Right ventricle myocardium superior (tissue), 1 donor: ENCODE results near the gene CACNA1C. TPM values are rescaled to one million over a fixed set of nuclear protein-coding genes. Genes with fewer than 3 reads are reported as not detected.
A peak's percentile ranks its signal among the peaks of the same experiment; 100 is the strongest.

ENCODE experiments used
- ATAC-seq: fragments of 200-7000 bp; cut with Tn5 transposase; one replicate; pipeline ENCODE4 v1.9.1; 2020; ENCODE audit warnings: mild to moderate bottlenecking; ENCODE audit not compliant: poor library complexity
- DNase-seq: peaks from one replicate; pipeline ENCODE4 v3.0.0-alpha.2; 2020
- intact Hi-C: fragments of 100-400 bp; cut with DNase I; formaldehyde crosslinking; loops from one replicate; pipeline ENCODE4 v1.11.2; 2022
- total RNA-seq: library from RNA; stranded (reverse); fragmentation: NEBNext Ultra II Directional; extraction: Animal tissue kit (Norgen Biotek cat#: 25700); gene quantifications from one replicate; pipeline ENCODE4 v1.2.1, GENCODE V29; 2021
- donor health status: DM: no; HTN: yes; CAD: no; lungs with severe emphysema.

Gene CACNA1C
- total RNA-seq, 1 donor from 2014 or later, result 151 TPM

DNA sequence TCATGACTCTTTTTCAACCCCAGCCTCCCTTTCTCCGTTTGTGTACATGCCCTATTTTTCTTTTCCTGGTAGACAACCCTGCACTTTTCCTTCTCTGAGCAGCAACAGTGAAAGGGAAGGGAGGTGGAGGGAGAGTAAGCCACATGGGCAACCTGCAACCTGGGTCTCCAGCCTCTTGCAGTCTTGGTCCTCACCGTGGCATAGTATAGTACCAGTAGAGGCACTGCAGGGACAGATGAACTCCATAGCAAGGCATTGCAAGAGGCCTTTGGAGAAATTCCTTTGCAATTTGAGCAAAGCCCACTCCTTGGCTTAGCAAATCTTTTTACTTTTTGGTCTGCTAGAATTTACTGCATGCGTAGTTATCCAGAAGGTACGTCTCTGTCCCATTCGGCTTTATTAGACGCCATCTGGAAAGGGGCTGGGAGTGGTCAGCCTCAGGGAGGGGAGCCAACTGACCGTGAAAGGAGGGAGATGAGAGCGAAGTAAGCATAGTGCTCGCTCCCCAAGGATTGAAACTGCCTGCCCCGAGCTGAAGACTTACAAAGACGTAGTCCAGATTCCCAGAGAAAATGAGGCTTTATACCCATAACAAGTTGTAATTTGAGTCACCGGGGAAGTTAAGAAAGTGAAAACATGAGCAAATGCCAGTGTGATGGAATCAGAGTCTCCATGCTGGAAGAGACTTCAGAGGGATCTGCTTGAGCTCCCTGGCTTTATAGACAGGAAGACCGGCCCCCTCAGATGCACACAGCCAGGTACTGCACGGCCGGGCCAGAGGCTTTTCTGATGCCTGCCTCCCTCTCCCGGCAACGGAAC is 332.0 kb downstream of the CACNA1C start:
- DNase-seq (no peak), ATAC-seq (no peak)
- intact Hi-C loops, result no loop called here

DNA sequence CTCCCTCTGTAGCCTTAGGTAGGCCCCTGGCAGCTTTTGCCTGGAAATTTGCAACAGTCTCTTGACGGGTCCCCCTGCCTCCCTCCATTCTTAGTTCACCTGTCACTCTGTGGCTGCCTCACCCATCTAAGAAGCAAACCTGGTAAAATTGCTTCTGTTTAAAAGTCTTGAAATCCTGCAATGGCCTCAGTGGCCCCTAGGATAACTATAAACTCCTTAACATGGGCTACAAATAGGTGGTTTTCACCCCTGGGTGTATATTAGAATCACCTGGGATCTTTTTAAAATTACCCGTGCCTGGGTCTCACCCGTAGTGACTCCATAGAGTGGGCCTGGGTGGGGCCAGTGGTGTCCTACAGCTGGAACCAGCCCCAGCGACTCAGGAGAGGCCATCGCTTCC is 332.7 kb downstream of the CACNA1C start:
- intact Hi-C loops, result no loop called here
- no peak for DNase-seq
- ATAC-seq, result no peak

DNA sequence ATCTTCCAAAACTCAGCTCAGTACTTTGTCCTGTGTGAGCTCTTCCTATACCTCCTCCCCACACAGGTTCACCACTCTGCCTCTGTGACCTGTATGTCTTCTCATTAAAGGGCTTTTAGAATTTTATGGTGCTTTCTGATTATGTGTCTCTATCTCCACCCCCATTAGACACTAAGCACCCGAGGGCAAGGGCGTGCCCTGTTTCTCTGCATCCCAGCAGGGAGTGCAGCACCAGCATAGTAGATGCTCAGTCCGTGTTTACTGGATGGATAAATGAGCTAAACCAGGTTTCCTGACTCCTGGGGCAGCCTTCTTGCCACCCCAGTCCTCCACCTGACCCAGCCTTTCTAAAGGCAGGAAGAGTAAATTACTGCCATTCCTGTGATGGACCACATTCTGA is 333.8 kb downstream of the CACNA1C start:
- no peak for DNase-seq
- intact Hi-C loops, result no loop called here
- no peak for ATAC-seq

DNA sequence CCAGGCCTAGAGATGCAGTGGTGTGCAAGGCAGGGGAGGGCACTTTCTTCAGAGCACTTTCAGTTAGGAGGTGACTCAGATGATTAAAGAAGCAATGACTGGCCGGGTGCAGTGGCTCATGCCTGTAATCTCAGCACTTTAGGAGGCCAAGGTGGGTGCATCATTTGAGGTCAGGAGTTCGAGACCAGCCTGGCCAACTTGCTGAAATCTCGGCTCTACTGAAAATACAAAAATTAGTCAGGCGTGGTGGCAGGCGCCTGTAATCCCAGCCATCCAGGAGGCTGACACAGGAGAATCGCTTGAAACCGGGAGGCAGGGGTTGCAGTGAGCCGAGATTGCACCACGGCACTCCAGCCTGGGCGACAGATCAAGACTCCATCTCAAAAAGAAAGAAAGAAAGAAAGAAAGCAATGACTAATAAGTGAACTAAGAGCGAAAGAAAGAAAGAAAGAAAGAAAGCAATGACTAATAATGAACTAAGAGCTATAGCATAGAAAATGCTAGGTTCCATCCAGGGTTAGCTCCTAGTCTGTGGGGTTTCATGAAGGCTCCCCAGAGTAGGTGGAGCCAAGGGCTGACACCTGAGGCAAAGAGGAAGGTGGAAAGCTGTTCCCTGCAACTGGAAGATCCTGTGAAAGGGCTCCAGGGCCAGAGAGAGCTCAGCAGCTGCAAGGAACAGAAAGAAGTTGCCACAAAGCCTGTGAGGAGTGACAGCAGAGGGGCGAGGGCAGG is 334.5 kb downstream of the CACNA1C start:
- DNase-seq, result no peak
- intact Hi-C loops, result no loop called here
- no peak for ATAC-seq

DNA sequence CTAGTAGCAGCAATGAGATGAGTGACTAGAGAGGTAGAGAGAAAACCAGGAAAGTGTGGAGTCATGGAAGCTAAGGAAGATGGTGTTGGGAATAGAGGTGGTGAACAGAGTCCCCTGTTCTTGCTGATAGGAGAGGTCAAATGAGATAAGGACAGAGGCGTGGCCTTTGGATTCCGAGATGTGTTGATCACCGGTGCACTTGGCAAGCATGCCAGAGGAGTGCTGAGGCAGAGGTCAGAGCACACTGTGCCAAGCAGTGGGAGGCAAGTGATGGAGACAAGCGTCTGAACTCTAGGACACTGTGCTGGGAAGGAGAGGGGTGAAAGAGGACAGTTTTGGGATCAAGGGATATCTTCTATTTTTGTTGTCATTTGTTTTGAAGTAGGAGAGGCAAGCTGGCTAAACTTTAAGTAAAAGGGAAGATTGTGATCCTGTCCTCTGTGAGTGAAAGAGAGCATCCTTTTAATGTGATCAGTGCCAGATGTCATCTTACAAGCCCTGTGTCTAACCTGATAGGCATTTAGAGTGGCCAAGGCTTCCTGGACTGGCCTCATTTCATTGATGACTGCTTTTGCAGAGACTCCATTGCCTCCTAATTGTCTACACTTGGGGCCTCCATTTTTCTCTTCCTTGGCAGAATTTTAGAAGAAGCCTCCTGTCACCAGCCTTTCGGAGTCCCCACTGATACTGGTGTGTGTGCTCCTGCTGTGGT is 336.4 kb downstream of the CACNA1C start:
- ATAC-seq, result no peak
- intact Hi-C loops, result no loop called here
- no peak for DNase-seq

DNA sequence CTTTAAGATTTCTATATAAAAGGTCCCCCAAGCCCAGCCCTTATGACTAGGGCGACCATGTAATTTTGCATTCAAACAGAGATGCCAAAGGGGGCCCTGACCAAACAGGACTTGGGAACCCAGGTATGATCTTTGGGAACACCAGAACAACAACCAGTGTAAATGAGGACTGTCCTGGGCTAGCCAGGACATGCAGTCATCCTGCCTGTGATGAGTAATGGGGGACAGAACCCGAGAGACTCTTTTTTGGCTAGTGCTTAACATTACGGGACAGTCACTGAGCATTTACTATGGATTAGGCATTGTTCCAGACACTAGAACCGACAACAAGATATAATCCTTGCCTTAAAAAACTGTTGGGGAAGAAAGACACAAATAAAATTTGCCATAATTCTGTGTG is 337.3 kb downstream of the CACNA1C start:
- DNase-seq, result no peak
- intact Hi-C loops, result no loop called here
- ATAC-seq, result no peak

DNA sequence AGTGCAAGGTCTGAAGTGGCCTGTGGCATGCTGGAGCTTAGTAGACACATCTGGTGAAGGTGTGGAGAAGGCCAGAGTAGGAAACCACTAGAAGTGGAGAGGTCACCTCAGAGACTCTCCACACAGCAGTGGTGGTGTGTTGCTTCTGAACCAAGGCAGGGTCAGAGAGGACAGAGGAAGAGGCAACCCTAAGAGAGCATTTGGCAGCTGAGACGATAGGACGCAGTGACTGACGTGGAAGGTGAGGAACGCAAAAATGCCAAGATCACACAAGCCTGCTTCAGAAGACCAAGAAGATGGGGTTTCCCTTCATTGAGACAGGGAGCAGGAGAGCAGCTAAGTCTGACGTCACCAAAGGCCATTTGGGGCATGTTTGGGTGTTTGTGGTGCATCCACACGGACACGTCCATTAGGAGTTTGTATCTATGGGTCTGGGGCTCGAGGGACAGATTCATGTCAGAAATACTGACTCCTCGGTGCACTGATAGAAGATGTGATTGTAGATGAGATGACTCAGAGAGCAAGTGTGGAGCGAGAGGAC is 338.1 kb downstream of the CACNA1C start:
- no peak for DNase-seq
- intact Hi-C loops, result no loop called here
- ATAC-seq, result no peak

DNA sequence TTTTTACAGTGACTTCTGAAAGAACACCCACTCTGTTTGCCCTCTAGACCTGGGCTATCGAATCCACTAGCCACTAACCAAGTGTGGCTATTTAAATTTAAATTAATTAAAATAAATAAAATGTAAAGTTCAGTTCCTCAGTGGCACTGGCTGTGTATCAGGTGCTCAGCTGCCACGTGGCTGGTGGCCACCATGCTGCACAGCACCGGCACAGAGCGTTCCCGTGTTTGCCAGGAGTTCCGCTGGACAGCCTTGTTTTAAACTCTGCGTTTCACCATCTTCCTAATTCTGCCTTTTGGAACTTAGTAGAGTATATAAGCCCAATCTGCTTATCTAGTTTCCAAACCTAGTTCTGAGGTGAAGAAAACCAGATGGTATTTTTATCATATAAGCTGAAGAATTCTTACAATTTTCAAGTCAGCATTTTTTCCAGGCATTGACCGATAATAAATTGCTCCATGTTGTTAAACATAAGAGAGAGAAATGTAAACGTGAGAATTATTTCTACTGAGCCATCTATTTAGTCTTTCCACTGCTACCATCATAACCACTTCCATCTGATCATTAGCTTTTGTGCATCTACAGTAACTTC is 339.0 kb downstream of the CACNA1C start:
- ATAC-seq (no peak), DNase-seq (no peak)

DNA sequence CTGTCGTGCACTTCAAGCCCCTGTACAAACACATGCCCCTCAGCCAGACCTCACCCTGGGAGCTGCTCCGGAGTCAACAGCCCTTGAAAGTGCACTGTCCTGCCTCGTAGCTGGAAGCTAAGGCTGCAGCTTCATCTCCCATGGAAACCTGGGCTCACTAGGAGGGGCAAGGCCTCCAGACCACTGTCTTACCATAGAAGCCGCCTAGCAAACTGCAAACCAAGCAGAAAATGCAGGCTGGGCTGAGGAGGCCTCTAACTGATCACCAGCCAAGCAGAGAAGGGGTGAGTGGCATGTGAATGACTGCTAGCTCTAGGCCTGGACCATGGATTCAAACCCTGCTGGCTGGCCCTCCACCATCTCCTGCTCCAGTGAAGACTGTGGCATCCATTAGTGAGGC is 340.2 kb downstream of the CACNA1C start:
- intact Hi-C loops, result no loop called here
- ATAC-seq (no peak), DNase-seq (no peak)

More for the DNA sequence above, 339.0 kb downstream of the CACNA1C start:
- intact Hi-C loops, result no loop called here

DNA sequence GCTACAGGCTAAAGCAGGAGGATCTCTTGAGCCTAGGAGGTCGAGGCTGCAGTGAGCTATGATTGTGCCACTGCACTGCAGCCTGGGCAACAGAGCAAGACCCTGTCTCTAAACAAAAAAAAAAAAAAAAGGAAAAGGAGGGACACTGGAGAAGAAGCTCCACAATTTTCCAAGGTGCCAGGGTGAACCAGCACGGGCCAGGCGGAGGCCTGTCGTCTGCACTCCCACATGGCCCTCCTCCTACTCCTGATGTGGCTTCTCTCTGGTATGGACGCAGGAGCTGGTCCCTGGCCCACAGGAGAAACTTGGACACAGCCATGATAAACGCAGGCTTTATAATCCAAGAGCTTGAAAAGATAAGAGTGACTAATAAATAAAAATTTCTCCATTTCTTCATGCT is 341.2 kb downstream of the CACNA1C start:
- DNase-seq (no peak), ATAC-seq (no peak)
- intact Hi-C loops, result no loop called here

DNA sequence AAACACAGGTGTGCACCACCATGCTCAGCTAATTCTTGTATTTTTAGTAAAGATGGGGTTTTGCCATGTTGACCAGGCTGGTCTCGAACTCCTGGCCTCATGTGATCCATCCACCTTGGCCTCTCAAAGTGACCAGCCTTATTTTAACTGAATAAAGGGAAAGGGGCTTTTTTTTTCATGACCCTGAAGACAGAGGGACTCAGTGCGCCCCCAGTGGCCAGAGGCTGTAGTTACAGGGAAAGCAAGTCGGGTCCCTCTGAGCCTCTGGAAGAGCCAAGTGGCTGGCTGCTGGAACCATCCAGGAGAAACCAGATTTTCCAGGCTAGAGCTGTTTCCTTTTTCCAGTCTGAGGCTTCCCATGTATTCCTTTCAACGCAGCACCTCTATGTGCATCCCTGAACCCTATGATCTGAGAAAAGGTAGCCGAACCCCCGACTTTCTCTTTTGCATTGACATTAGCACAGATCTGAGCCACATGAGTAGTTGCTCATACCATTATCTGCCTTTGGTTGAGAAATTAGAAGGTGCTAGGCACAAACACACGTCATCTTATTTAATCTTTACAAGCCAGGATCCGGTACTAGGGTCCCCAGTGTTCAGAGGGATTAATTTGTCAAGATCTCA is 342.7 kb downstream of the CACNA1C start:
- intact Hi-C loops, result no loop called here
- peak; percentile 74 for DNase-seq
- ATAC-seq, result peak; percentile 34

DNA sequence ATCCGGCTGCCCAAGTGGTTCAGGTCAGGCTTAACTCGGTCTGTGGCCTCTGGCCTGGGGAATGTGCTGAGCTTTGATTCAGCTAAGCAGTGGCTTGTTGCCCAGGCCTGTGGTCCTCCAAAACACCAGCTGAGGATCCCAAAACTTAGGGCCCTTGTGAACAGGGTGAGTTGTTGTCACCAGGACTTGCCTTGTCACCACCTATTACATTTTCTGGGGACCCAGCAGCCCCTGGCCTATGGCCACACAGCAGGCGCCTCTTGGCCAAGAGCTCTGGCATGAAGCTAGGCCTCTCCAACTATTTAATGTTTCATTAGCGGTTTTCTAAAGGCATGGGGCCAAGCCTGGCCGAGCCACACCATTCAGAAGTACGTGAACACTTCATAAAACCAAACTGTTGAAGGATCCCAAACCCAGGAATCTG is 343.7 kb downstream of the CACNA1C start:
- intact Hi-C loops, result no loop called here
- peak; percentile 85 for ATAC-seq
- DNase-seq, result peak; percentile 86

DNA sequence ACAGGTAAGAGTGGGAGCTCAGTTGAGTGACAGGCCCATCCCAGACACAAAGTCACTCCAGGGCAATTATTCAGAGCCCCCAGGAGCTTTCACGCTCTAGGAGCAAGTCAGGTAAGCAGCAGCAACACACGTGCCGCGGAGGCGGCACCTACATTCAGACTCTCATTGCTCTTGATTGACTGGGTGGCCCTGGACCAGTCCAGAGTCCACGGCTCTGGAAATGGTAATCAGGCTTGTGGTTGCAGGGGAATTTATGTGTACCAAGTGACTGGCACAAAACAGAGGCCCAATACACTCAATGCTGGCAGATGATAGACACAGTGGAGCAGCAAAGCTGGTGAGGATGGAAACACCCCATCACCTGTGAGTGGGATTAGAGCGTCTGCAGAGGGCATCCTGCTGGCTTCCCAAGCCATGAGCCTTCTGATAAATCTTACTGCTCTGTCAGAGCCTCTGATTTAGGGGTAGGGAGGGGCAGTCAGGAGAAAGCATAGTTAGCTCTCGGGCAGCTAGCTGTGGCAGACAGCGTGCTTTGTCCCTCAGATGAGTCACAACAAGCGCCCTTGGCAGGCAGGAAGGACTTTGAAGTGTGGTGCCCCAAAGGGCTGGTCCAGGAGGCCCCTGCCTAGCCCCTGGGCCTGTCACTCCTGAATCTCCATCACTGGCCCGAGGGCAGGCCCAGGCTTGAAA is 344.7 kb downstream of the CACNA1C start:
- DNase-seq, result no peak
- ATAC-seq, result no peak

DNA sequence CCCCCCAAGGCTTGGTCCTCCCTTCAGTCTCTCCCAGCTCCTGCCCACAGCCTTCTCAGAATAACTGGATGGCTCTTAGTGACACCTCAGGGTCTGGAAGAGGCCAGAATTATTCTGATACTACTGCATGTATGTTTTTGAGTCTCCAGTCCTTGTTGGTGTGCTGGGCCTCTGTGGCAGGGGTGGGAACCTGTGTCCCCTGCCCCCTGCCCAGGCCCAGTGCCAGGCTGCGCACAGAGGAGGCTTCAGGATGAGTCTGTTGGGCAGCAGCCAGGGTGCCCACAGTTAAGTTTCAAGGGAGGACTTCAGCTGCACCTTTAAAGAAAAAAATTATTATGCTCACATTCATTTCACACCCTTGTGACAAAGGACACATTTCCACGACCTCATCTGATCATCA is 348.3 kb downstream of the CACNA1C start:
- DNase-seq (no peak), ATAC-seq (no peak)
- intact Hi-C loops, result no loop called here

More for the DNA sequence above, 344.7 kb downstream of the CACNA1C start:
- intact Hi-C loops, result no loop called here

DNA sequence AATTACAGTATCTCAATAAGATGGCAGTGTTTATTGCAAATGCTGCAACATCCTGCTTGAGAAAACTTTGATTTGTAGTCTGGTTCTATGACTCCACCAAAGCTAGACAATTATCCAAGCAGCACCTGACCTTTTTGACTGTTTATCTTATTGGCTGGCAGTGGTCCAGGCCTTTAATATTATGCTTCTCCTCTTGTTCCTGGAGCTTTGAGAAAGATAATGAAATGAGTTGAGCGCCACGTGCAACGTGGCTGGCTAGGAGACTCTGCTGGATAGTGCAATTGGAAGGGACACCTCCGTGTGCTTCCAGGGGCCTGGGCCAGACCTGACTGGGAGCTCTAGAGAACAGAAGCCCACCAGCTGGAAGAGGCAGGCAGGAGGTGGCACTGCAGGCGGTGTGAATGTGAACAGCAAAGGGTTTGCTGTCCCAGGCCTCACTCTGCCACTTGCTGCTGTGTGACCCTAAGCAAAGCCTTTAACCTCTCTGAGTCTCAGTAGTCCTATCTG is 349.3 kb downstream of the CACNA1C start:
- ATAC-seq (peak; percentile 19), DNase-seq (no peak)
- intact Hi-C loops, result no loop called here

DNA sequence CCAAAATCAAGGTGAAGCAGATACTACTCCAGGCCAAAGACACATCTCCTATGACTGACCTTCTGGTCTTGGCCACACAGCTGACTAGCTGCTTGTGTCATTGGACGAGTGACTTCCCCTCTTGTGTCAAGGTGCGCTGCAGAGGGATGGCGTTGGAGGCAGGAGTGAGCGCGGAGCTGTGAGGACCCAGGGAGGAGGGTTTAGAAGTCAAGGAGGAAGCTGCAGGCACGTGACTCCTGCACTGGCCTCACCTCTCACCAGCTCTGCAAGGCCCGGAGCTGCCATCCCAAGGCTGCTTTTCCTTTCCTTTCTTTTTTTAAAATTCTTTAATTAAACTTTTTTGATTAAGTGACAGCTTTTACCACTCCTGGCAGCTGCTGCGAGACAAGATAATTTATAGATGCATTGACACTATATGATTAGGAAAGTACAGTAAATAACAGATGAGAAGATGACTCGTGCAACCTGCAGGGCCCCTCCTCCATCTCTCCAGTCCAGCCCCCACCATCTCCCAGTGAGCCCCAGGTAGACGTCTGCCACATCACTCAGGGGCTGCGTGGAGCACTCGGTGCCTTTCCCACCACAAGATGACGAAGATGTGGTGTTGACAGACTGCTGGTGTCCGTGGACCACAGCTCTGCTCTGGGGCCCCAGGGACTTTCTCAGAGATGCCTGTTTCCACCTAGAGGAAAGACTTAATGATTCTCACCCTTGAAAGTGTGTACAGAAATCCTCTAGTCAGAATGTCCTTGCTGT is 350.6 kb downstream of the CACNA1C start:
- DNase-seq (no peak), ATAC-seq (no peak)
- intact Hi-C loops, result no loop called here

DNA sequence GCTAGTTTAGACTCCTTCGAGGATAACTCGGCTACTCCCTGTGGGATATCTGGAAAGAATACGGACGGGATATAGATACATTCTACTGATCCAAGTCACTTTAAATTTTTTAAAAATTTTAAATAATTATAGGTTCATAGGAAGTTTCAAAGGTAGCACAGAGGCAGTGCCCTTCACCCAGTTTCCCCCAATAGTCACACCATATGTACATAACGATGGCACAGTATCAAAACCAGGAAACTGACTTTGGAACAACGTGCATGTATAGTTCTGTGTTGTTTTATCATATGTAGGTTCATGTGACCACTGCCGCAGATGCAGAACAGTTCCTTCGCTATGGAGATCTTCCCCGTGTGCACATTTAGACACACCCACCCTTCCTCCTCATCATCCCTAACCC is 352.3 kb downstream of the CACNA1C start:
- intact Hi-C loops, result no loop called here
- DNase-seq (no peak), ATAC-seq (no peak)
